ENCODE data around the gene NCAM1. TPM values are rescaled to one million over a fixed set of nuclear protein-coding genes. Genes with fewer than 3 reads are reported as not detected.

Gene NCAM1
- total RNA-seq, 6 experiments from 2014 or later = 1.2 to 2.4 (median 1.8) TPM

DNA sequence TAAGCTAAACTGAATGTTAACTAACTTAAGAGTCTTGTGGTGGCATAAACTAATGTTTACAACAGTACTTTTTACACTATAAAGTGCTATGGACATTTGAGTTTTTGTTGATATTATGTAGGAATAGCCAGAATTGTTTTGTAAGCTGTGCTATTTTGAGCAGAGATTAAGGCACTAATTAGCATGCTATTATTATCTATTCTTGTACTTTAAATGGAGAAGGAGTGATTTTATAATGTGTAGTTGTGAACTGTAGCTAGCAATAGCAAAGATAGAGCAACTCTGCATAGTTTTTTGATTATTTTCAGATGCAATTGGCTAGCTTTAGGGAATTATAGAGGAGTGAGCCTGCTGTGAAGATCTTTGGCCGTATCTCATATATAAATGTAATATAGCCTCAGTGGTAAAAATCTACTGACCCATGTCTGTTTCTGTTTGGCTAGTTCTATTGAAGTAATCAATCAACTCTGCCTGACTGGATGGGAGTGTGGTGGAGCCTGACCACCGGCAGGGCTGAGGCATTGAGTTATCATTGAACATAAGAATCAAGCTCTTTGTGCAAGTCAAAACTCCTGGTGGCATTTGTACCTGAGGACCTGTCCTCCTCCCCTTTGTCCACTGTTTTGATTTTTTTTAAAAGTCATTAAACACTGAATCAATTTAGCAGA lies 34.3 kb downstream of the NCAM1 start:
- intact Hi-C loops (cut with DNase I) = no loop called here
- H3K4me3 ChIP-seq = no peak overlapping the region
- TF ChIP-seq, protein P1, sequence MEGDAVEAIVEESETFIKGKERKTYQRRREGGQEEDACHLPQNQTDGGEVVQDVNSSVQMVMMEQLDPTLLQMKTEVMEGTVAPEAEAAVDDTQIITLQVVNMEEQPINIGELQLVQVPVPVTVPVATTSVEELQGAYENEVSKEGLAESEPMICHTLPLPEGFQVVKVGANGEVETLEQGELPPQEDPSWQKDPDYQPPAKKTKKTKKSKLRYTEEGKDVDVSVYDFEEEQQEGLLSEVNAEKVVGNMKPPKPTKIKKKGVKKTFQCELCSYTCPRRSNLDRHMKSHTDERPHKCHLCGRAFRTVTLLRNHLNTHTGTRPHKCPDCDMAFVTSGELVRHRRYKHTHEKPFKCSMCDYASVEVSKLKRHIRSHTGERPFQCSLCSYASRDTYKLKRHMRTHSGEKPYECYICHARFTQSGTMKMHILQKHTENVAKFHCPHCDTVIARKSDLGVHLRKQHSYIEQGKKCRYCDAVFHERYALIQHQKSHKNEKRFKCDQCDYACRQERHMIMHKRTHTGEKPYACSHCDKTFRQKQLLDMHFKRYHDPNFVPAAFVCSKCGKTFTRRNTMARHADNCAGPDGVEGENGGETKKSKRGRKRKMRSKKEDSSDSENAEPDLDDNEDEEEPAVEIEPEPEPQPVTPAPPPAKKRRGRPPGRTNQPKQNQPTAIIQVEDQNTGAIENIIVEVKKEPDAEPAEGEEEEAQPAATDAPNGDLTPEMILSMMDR (IDR thresholded peaks at IDR 0.05) = no peak
- no peak for TF ChIP-seq POLR2A (IDR thresholded peaks at IDR 0.05)
- DNase-seq (no peak), ATAC-seq (no peak)
- H3K27me3 ChIP-seq = no peaks in the 10 kb centered on the region
- no peaks in the 10 kb centered on the region for H3K36me3 ChIP-seq
- no peaks in the 10 kb centered on the region for H3K4me1 ChIP-seq
- WGBS (ENCODE audit: insufficient coverage, low coverage, low lambda C conversion rate, missing lambda C conversion rate) = 37% methylated on average over 2 of the region's 2 CpGs
- no peak overlapping the region for H3K27ac ChIP-seq
- H3K9me3 ChIP-seq = no peaks in the 10 kb centered on the region

DNA sequence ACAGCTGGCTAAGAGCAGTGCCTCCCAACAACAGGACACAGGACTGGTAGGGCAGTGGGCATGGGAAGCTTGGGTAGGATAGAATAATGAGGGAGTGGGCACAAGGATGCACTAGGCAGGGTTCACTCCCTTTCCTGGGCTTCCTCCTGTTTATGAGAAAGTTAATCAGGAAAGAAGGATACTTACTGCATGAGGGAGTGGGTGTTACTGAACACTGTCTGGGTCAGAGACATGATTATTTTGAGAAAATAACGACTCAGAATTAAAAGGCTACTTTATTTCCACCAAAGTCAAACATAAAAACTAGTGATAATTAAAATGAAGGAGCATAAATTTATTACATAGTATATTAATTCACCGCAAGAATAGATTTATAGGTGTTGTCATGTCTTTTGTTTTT lies 35.8 kb downstream of the NCAM1 start:
- intact Hi-C loops (cut with DNase I) = no loop called here
- H3K9me3 ChIP-seq = no peaks in the 10 kb centered on the region
- no peak overlapping the region for H3K4me3 ChIP-seq
- WGBS (ENCODE audit: insufficient coverage, low coverage, low lambda C conversion rate, missing lambda C conversion rate) = 57% methylated on average over 2 of the region's 2 CpGs
- DNase-seq (no peak), ATAC-seq (no peak)
- no peaks in the 10 kb centered on the region for H3K4me1 ChIP-seq
- H3K27ac ChIP-seq = no peak overlapping the region
- H3K27me3 ChIP-seq = no peaks in the 10 kb centered on the region
- TF ChIP-seq, protein P1 (IDR thresholded peaks at IDR 0.05) = no peak
- TF ChIP-seq POLR2A (IDR thresholded peaks at IDR 0.05) = no peak
- no peaks in the 10 kb centered on the region for H3K36me3 ChIP-seq

DNA sequence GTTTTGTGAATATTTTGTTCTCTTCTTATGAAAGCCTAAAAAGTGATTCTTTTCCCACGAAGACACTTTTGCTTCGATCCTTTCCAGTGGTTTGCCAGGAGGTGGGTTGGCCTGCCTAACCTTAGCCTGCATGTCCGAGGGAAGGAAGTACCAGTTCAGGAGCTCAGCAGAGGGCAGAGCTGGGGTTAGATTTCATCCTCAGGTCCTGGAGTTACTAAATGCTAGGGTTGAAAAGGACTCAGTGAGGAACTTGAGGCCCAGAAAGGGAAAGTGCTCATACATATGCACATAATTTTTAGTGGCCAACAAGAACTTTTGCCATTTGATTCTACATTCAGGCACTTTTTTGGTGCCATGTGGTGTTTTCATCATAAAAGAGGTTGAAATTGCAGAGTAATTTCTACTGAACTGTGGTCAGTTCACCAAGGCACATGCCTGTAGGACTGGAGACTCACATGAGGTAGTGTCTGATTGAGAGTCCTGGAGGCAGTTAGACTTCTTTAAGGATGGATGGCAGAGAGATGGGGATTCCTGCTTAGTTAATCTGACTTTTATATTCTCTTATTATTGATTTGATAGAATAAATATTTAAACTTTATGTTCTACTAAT lies 36.7 kb downstream of the NCAM1 start:
- Histone ChIP-seq H3K27me3 (no peaks in the 10 kb centered on the region), H3K36me3 (no peaks in the 10 kb centered on the region), H3K4me3 (no peak overlapping the region), H3K4me1 (no peaks in the 10 kb centered on the region), H3K27ac (no peak overlapping the region), H3K9me3 (no peaks in the 10 kb centered on the region)
- ATAC-seq (no peak), DNase-seq (no peak)
- intact Hi-C loops (cut with DNase I) = no loop called here
- TF ChIP-seq, protein P1 (IDR thresholded peaks at IDR 0.05) = no peak
- no peak for TF ChIP-seq POLR2A (IDR thresholded peaks at IDR 0.05)
- 52% methylated on average over 3 of the region's 3 CpGs for WGBS (ENCODE audit: insufficient coverage, low coverage, low lambda C conversion rate, missing lambda C conversion rate)

DNA sequence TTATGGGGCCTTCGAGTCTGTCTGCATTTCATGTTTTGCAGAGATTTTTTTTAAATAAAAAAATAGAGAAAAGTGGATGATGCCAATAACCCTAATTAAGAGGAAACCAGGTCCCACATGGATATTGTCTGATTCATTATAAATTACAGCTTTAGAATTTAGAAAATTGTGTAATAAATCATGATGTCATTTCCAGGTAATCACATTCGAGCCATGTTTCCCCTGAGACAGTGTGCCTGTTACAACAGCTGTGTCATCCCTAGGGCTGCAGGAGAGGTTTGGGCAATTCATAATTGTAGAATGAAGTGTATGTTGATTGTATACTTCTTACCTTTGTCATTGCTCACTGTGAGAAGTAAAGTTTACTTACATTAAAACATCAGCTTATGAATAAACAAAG lies 38.3 kb downstream of the NCAM1 start:
- Histone ChIP-seq H3K36me3 (no peaks in the 10 kb centered on the region), H3K4me1 (no peaks in the 10 kb centered on the region), H3K27ac (no peak overlapping the region), H3K4me3 (no peak overlapping the region), H3K9me3 (no peaks in the 10 kb centered on the region), H3K27me3 (no peaks in the 10 kb centered on the region)
- DNase-seq (no peak), ATAC-seq (no peak)
- no peak for TF ChIP-seq POLR2A (IDR thresholded peaks at IDR 0.05)
- TF ChIP-seq, protein P1 (IDR thresholded peaks at IDR 0.05) = no peak
- 45% methylated on average over 2 of the region's 2 CpGs for WGBS (ENCODE audit: insufficient coverage, low coverage, low lambda C conversion rate, missing lambda C conversion rate)
- intact Hi-C loops (cut with DNase I) = no loop called here

Data from right lobe of liver (tissue), 6 donors.